ENCODE measurements around the gene EYS.
"Not testable (repeated sequence)": the region's sequence is repeated elsewhere in the genome, so short reads cannot be mapped to it uniquely, and the experiment has no call there.

The EYS gene

GRCh38 chr6:63807056-63807455 lies 1900.0 kb downstream of the EYS start:
- no peak for TF ChIP-seq POLR2A (IDR thresholded peaks at IDR 0.05; ENCODE audit: low read depth, low read length)
- FAIRE-seq (no peak), DNase-seq (ENCODE audit: insufficient read length, low spot score) (no peak)

GRCh38 chr6:63806573-63806913 lies 1900.5 kb downstream of the EYS start:
- FAIRE-seq (no peak), DNase-seq (ENCODE audit: insufficient read length, low spot score) (no peak)
- TF ChIP-seq POLR2A (IDR thresholded peaks at IDR 0.05; ENCODE audit: low read depth, low read length), result no peak

GRCh38 chr6:63805808-63806572 lies 1901.0 kb downstream of the EYS start:
- peak; percentile 87 for FAIRE-seq
- TF ChIP-seq POLR2A (IDR thresholded peaks at IDR 0.05; ENCODE audit: low read depth, low read length), result no peak
- DNase-seq (ENCODE audit: insufficient read length, low spot score), result no peak

- FAIRE-seq (no peak), DNase-seq (ENCODE audit: insufficient read length, low spot score) (no peak)
- no peak for TF ChIP-seq POLR2A (IDR thresholded peaks at IDR 0.05; ENCODE audit: low read depth, low read length)
Measured at GRCh38 chr6:63805345-63805744, 1901.7 kb downstream of the EYS start.

GRCh38 chr6:63804381-63804956 lies 1902.6 kb downstream of the EYS start:
- no peak for TF ChIP-seq POLR2A (IDR thresholded peaks at IDR 0.05; ENCODE audit: low read depth, low read length)
- DNase-seq (ENCODE audit: insufficient read length, low spot score), result no peak
- FAIRE-seq, result peak; percentile 87

- FAIRE-seq (no peak), DNase-seq (ENCODE audit: insufficient read length, low spot score) (no peak)
- TF ChIP-seq POLR2A (IDR thresholded peaks at IDR 0.05; ENCODE audit: low read depth, low read length), result no peak
Measured at GRCh38 chr6:63803371-63803770, 1903.7 kb downstream of the EYS start.

- TF ChIP-seq POLR2A (IDR thresholded peaks at IDR 0.05; ENCODE audit: low read depth, low read length), result no peak
- DNase-seq (ENCODE audit: insufficient read length, low spot score) (no peak), FAIRE-seq (no peak)
Measured at GRCh38 chr6:63802606-63803206, 1904.3 kb downstream of the EYS start.

GRCh38 chr6:63800386-63800785 lies 1906.6 kb downstream of the EYS start:
- not testable (repeated sequence) for FAIRE-seq; DNase-seq (ENCODE audit: insufficient read length, low spot score)

GRCh38 chr6:63799813-63800212 lies 1907.2 kb downstream of the EYS start:
- DNase-seq (ENCODE audit: insufficient read length, low spot score) (no peak), FAIRE-seq (no peak)
- TF ChIP-seq POLR2A (IDR thresholded peaks at IDR 0.05; ENCODE audit: low read depth, low read length), result no peak

GRCh38 chr6:63799313-63799712 lies 1907.7 kb downstream of the EYS start:
- no peak for FAIRE-seq
- TF ChIP-seq POLR2A (IDR thresholded peaks at IDR 0.05; ENCODE audit: low read depth, low read length), result no peak
- DNase-seq (ENCODE audit: insufficient read length, low spot score), result no peak

- no peak for FAIRE-seq
- no peak for TF ChIP-seq POLR2A (IDR thresholded peaks at IDR 0.05; ENCODE audit: low read depth, low read length)
- DNase-seq (ENCODE audit: insufficient read length, low spot score), result no peak
Measured at GRCh38 chr6:63798378-63798777, 1908.6 kb downstream of the EYS start.

GRCh38 chr6:63797721-63798120 lies 1909.3 kb downstream of the EYS start:
- DNase-seq (ENCODE audit: insufficient read length, low spot score) (no peak), FAIRE-seq (no peak)
- TF ChIP-seq POLR2A (IDR thresholded peaks at IDR 0.05; ENCODE audit: low read depth, low read length), result no peak

GRCh38 chr6:63795826-63796225 lies 1911.2 kb downstream of the EYS start:
- DNase-seq (ENCODE audit: insufficient read length, low spot score) (no peak), FAIRE-seq (no peak)
- TF ChIP-seq POLR2A (IDR thresholded peaks at IDR 0.05; ENCODE audit: low read depth, low read length), result no peak

- DNase-seq (ENCODE audit: insufficient read length, low spot score) (no peak), FAIRE-seq (no peak)
- no peak for TF ChIP-seq POLR2A (IDR thresholded peaks at IDR 0.05; ENCODE audit: low read depth, low read length)
Measured at GRCh38 chr6:63795006-63795405, 1912.0 kb downstream of the EYS start.
